Adipose tissue (tissue), 3 donors: Measurements from ENCODE around the gene LPCAT3. TPM values are rescaled to one million over a fixed set of nuclear protein-coding genes. Genes with fewer than 3 reads are reported as not detected.

Source experiments
- H3K27ac ChIP-seq: one replicate; pipeline ENCODE4 v1.5.1; 2013; ENCODE audit warnings: low read depth, low read length
- WGBS, 3 donors: extraction: QIAGEN DNeasy Blood & Tissue Kit; methylation state at CpG; one replicate each; pipeline ENCODE4 v1.1.7; 2013; 5-methylcytosine and 5-hydroxymethylcytosine counted together
- polyA plus RNA-seq, 3 donors: library from polyadenylated mRNA; stranded (reverse); fragments of 200-250 nt; gene quantifications; one replicate each; pipeline ENCODE4 v1.2.3, GENCODE V29; 2013
- donor health status: healthy with polysubstance abuse.
- donor health status: Bipolar disorder and iron deficiency.
- donor health status: healthy.

Gene LPCAT3
- polyA plus RNA-seq, 3 donors = 27.1 to 77.9 (median 43.0) TPM

GRCh38 chr12:6959058-6959804 lies 59.0 kb downstream of the LPCAT3 start:
- H3K27ac ChIP-seq = no peak overlapping the region

GRCh38 chr12:6958609-6959057 lies 59.6 kb downstream of the LPCAT3 start:
- no peak overlapping the region for H3K27ac ChIP-seq
- WGBS, 3 donors = 39 to 82% (median 41%) methylated on average over 10 of the region's 10 CpGs

More at GRCh38 chr12:6959058-6959804, 59.0 kb downstream of the LPCAT3 start:
- WGBS, 3 donors = 37 to 73% (median 48%) methylated on average over 23 to 24 of the region's 24 CpGs

GRCh38 chr12:6957741-6958608 lies 60.3 kb downstream of the LPCAT3 start:
- 81 to 93% (median 81%) methylated on average over 28 of the region's 28 CpGs for WGBS, 3 donors
- H3K27ac ChIP-seq = no peak overlapping the region

- WGBS, 3 donors = 85 to 88% (median 85%) methylated on average over 20 of the region's 20 CpGs
- H3K27ac ChIP-seq = no peak overlapping the region
Observed at GRCh38 chr12:6957151-6957701, 61.0 kb downstream of the LPCAT3 start.

- H3K27ac ChIP-seq = no peak overlapping the region
Observed at GRCh38 chr12:6956021-6956727, 62.1 kb downstream of the LPCAT3 start.

GRCh38 chr12:6955108-6956020 lies 62.9 kb downstream of the LPCAT3 start:
- WGBS, 3 donors = 86 to 94% (median 86%) methylated on average over 21 to 22 of the region's 22 CpGs
- no peak overlapping the region for H3K27ac ChIP-seq

More at GRCh38 chr12:6956021-6956727, 62.1 kb downstream of the LPCAT3 start:
- 72 to 84% (median 73%) methylated on average over 28 of the region's 28 CpGs for WGBS, 3 donors

GRCh38 chr12:6954316-6955107 lies 63.8 kb downstream of the LPCAT3 start:
- no peak overlapping the region for H3K27ac ChIP-seq

GRCh38 chr12:6953442-6954315 lies 64.6 kb downstream of the LPCAT3 start:
- 28 to 78% (median 34%) methylated on average over 20 to 24 of the region's 24 CpGs for WGBS, 3 donors
- no peak overlapping the region for H3K27ac ChIP-seq

More at GRCh38 chr12:6954316-6955107, 63.8 kb downstream of the LPCAT3 start:
- WGBS, 3 donors = 80 to 84% (median 81%) methylated on average over 21 of the region's 21 CpGs

- no peak overlapping the region for H3K27ac ChIP-seq
- 57 to 86% (median 69%) methylated on average over 14 to 15 of the region's 15 CpGs for WGBS, 3 donors
Observed at GRCh38 chr12:6952863-6953441, 65.3 kb downstream of the LPCAT3 start.

GRCh38 chr12:6952121-6952862 lies 66.0 kb downstream of the LPCAT3 start:
- no peak overlapping the region for H3K27ac ChIP-seq
- 42 to 77% (median 44%) methylated on average over 22 of the region's 22 CpGs for WGBS, 3 donors

- 52 to 88% (median 67%) methylated on average over 20 of the region's 20 CpGs for WGBS, 3 donors
- no peak overlapping the region for H3K27ac ChIP-seq
Observed at GRCh38 chr12:6951551-6952120, 66.6 kb downstream of the LPCAT3 start.

- WGBS, 3 donors = 51 to 85% (median 51%) methylated on average over 24 to 25 of the region's 25 CpGs
- H3K27ac ChIP-seq = no peak within 1 kb of the TSS
Observed at GRCh38 chr12:6950811-6951540, 67.3 kb downstream of the LPCAT3 start, which contains the start of gene PTPN6. TSS of gene PTPN6 (plus strand) at chr12:6951356. CDS start at chr12:6951513, 157 bp downstream.

GRCh38 chr12:6950401-6950801 lies 67.9 kb downstream of the LPCAT3 start:
- H3K27ac ChIP-seq = no peak overlapping the region
- WGBS, 3 donors = 51 to 75% (median 71%) methylated on average over 1 of the region's 1 CpG
